NCI-H128 (cell line): ENCODE measurements around the gene RNU1-2.
A peak's percentile ranks its signal among the peaks of the same experiment; 100 is the strongest.
"Not testable (repeated sequence)": the region's sequence is repeated elsewhere in the genome, so short reads cannot be mapped to it uniquely, and the experiment has no call there.

Experiments used
- DNase-seq: peaks from one replicate; lab custom pipeline; 2025; ENCODE audit not compliant: unreplicated experiment; lab: John Stamatoyannopoulos, UW

Gene RNU1-2

DNA sequence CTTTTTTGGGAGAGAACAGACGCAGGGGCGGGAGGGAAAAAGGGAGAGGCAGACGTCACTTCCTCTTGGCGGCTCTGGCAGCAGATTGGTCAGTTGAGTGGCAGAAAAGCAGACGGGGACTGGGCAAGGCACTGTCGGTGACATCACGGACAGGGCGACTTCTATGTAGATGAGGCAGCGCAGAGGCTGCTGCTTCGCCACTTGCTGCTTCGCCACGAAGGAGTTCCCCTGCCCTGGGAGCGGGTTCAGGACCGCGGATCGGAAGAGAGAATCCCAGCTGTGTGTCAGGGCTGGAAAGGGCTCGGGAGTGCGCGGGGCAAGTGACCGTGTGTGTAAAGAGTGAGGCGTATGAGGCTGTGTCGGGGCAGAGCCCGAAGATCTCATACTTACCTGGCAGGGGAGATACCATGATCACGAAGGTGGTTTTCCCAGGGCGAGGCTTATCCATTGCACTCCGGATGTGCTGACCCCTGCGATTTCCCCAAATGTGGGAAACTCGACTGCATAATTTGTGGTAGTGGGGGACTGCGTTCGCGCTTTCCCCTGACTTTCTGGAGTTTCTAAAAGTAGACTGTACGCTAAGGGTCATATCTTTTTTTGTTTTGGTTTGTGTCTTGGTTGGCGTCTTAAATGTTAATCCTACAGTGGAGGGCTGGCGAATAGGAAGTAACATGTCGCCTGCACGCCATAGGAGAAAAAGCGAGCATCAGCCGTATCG is at the start of gene RNU1-2:
TSS of gene RNU1-2 (plus strand) at position 383 of the 718 bp plus-strand sequence.
- peak; percentile 53 for DNase-seq

DNA sequence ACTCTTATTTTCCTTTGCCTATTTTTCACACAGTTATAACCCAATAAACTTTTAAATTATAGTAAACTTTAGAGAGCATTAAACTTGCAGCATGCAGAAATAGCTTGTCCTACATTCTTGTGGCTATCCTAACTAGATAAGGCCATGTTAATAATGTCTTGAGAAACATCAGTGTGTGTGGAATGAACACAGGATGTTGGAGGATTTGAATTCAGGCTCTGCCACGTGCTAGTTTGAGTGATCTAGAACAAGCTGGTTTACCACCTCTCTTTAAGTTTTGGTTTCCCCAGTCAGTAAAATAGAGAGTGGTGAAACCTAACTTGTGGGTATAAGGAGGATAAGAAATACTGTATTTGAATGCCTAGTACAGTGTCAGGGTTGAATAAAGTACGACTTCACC is 39.6 kb upstream of the RNU1-2 start:
- not testable (repeated sequence) for DNase-seq

DNA sequence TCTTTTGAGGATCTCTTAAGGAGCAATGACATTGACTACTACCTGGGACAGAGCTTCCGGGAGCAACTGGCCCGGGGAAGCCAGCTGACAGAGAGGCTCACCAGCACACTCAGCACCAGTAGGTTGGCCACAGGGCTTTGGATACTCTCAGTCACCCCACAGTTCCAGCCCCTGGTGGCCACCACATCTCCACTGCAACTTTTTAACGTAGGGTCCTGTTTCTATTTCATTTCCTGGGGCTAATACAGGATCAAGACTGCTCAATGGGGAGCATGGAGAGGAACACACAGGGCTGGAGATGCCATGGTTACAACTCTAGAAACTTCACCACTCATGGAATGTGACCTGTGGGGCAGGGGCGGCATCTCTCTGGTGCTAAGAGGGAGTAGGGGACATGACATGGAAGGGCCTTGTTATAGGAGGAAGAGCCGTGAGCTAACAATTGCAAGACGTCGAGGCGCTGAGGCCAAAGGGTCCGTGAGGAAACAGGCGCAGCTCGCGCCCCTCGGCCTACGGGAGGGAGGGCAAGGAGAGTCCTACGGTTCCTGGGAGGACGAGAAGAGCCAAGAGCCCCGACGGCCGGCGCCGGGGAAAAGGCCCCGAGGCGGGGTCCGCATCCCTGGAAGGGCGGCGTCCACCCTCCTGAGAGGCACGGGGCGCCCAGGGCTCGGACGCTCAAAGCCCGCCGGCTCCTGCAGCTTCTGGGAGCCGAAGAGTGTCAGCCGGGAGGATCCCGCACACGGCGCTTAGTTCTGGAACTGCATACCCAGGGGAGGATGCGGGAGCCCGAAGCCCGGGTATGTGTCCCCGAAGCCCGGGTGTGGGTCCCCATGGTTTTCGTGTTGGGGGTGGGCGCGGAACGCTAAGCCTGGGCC is 36.4 kb upstream of the RNU1-2 start:
- DNase-seq = not testable (repeated sequence)

DNA sequence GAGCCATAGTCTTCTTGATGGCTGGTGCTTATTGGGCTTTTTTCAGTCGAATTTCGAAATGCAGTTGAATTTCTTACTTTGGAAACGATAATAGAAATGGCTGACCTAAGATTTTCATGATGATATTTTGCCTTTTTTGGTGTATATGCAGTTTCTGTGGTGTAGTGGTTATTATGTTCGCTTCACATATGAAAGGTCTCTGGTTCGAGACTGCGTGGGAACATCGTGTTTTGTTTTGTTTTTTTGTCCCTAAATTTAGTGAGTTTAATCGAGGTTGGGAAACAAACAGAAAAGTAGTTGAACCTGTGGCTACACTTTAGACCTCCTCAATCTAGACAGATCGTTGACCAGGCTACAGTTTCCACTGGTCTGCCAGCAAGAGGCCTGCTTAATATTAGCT is 35.7 kb upstream of the RNU1-2 start:
- DNase-seq = not testable (repeated sequence)

DNA sequence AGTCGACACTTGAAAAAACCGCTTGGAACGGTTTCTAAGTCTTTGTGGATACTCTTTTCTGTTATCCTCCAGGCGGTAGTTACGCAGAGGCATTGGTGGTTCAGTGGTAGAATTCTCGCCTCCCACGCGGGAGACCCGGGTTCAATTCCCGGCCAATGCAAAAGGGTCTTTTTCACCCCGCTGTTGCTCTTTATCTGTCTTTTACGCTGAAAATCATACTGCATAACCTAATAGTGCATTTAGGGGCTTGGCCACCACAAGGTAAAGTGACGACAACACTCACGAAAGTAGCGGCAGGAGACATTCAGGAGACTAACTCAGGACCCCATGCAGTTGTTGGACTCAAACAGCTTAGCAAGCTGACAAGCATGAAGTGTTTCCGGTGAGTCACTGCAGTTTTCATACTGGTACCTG is 33.9 kb upstream of the RNU1-2 start:
- not testable (repeated sequence) for DNase-seq

DNA sequence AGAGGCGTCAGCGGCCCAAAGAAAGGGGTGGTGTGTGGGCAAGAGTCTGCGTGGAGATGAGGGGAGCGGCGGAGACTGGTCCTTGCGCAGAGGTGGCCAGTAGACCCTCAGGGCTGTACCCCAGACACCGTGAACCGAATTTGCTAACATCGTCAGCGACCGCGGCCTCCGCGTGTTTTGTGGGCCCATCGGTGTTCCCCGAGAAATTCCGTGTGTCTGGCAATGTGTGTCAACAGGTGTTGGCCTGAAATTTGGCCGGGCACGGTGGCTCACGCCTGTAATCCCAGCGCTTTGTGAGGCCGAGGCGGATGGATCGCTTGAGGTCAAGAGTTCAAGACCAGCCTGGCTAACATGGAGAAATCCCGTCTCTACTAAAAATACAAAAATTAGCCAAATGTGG is 33.4 kb upstream of the RNU1-2 start:
- DNase-seq = not testable (repeated sequence)

DNA sequence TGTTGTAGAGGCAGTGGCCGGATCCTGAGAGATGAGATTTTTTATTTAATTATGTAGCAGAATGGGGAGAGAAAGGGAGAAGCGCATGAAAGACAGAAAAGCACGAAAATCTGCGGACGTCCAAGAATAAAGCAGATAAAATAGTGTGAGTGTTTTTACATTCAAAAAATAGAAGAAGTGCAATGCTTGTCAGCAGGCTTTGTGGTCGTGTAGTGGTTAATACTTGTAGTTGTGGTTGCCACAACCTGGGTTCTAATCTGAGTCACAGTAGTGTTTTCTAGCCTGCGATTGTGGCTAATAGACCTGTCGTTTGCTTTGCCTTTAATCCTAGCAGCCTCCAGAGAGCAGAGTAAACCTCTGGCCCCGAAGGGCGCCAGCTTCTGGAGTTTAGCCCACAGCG is 32.8 kb upstream of the RNU1-2 start:
- not testable (repeated sequence) for DNase-seq

DNA sequence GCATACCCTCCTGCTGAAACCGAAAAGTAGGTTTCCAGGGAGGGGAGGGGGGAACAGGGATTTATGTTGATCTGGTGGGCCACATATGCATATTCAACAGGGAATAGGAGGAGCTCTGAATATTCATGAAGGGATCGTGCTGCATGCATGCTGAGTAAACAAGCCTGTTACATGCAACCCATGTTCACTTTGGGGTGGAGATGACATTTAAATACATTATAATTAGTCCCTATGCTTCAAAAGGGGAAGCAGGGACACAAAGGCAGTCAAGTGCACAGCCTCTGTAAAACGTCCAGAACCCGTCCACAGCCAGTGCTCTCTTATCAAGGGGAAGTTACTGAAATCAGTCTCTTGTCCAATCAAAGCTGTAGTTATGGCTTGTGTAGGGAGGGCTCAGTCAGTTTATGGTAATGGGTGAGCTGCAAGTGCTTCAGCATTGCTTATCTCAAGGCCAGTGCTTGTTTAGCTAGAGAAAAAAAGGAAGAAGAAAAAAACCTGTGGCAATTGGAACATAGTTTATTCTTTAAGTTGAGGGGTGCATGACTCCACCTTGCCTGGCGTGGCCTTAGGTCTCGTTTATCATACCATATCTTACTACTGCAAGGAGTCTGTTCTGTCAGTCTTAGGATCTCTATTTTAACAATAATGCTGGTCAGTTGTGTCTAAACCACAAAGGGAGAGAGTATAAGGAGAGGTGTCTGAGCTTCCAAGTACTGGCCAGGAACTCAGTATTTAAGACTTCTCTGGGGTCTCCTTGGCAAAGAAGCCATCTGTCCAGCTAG is 28.7 kb upstream of the RNU1-2 start:
- not testable (repeated sequence) for DNase-seq

DNA sequence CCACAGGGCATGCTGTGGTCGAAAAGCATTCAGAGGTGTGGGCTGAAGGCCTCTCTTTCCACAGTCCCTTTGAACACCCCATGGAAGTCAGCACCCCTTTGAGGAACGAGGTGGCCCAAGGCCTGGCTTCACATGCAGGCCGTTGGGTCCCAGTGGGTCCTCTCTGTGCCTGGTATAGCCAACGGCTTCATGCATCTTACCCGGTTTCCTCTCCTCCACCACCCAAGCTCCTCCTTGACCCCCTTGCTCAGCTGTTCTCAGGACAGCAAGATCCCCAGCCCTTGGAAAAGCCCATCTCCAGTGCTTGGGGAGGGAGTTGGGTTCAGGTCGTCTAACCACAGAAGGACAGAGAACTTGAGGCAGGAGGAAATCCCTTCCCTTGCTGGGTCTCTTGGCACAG is 27.0 kb upstream of the RNU1-2 start:
- not testable (repeated sequence) for DNase-seq

DNA sequence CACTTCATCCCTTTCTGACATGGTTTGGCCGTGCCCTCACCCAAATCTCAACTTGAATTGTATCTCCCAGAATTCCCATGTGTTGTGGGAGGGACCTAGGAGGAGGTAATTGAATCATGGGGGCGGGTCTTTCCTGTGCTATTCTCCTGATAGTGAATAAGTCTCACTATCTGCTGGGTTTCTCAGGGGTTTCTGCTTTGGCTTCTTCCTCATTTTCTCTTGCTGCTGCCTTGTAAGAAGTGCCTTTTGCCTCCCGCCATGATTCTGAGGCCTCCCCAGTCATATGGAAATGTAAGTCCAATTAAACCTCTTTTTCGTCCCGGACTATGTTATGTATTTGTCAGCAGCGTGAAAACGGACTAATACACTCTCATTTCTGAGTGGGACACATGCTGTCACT is 25.8 kb upstream of the RNU1-2 start:
- DNase-seq = not testable (repeated sequence)

DNA sequence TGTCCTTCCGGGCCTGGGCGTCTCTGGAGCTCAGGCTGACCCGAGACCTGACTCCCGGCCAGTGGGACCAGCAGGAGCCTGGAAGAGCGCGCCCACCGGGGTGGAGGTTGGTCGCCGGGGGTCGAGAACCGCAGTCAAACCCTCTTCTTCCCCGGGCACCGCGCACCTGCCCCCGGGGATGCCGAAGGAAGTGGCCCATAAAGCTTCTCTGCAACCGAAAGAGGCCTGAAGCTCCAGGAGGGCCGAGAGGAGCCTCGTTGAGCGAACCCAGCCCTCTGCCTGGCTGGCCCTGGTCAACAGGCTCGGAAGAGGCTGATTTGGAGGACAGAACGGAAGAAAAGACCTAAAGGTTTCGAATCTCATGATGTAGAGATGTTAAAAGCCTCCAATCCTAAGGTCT is 24.6 kb upstream of the RNU1-2 start:
- DNase-seq = not testable (repeated sequence)

DNA sequence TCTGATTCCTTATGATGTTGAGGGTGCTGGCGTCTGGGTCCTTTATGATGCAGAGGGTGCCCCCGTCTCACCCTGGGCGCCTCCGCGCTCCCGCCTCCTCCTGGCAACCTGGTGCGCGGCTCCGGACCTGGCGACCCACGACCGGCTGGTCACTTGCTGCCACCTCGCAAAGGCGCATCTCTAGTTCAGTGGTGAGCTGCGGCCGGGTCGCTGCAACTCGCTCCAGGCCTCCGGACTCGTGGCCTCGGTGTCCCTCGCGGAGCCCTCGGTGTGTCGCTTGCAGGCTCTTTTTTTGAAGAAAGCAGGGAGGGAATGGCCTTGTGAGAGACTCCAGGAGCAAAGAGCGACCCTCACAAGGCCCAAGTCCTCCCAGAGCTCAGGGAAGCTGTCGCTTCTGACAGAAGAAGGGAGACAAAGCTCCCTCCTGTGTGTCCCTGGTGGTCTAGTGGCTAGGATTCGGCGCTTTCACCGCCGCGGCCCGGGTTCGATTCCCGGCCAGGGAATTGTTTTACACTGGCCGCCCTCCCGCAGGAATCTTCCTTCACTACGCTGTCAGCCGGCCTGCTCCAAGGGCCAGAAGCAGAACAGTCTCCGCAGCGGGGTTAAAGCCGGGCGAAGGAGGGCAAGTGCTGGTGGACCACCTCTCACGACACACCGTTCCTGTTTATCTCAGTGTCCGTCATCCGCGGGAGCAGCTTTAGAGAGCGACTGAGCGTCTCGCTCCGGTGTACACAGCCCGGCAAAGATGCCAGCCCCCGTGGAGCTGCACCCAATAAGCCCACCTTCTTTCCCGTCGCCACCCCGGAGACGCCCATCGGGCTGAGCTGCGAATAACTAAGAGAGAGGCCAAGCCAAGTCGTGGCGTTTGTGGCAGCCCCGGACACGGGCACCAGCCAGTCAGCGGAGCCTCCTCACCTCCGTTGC is 23.4 kb upstream of the RNU1-2 start:
- not testable (repeated sequence) for DNase-seq

DNA sequence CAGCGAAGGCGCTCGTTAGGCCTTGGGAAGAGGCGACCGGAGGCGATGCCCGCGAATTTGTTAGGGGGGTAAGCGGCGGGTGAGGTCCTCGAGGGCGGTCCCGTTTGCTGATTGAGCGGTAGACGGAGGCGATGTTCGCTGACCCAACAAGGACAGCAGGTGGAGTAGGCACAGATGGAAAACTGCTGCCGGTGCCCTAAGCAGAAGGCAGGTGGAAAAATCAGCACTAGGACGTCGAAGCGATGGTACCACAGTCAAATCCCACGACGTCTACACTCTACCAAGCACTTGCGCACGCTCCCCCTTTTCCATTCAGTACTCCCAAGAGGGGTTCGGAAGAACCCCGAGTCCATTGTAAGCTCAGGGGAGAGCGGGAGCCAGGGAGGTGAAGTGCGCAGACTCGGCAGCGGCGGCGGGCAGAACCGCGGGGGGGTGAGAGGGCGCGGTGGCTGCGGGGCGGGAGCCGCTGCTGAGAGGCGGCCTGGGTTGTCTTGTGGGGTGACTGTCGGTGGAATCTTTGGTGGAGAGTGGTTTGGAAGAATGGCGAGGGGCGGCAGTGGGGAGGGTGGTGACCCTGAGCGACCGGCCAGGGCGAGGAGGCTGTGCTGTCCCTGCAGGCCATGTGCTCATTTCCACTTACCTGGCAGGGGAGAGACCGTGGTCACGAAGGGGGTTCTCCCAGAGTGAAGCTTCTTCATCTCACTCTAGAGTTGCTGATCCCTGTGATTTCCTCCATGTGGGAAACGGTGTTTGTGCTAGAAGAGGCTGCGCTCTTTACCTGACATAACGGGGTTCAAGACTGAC is 22.5 kb upstream of the RNU1-2 start:
- DNase-seq = not testable (repeated sequence)

DNA sequence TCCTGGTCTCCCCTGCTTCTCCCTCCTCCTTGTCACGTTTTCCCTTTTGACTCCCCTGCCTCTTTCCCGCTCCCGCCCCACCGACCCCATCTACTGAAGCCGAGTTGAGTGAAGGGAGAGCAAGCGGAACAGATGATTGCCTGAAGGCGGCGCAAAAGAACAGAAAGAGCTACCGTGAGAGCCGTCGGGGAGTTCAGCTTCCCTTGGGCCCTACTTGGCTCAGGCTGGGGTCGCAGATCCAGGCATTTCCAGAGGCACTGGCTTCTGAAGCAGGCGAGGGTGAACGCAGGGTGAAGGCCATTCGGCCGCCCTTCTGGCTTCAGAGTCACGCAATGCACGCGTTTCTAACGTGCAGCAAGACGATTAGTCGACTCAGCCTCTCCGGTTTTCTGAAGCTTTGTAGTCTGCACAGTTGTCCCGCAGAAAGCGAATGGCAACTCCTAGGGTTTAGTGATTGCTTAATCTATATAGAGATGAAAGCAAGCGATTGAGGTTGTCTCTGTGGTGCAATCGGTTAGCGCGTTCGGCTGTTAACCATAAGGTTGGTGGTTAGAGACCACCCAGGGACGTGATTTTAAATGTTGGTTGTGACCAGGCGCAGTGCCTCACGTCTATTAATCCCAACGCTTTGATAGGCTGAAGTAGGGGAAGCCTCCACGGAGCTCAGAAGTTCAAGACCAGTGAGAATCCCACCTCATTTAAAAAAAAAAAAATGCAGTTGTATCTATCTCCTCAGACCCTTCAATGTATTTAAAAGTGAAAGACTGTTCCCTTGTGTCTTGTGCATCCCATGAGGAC is 20.6 kb upstream of the RNU1-2 start:
- not testable (repeated sequence) for DNase-seq

DNA sequence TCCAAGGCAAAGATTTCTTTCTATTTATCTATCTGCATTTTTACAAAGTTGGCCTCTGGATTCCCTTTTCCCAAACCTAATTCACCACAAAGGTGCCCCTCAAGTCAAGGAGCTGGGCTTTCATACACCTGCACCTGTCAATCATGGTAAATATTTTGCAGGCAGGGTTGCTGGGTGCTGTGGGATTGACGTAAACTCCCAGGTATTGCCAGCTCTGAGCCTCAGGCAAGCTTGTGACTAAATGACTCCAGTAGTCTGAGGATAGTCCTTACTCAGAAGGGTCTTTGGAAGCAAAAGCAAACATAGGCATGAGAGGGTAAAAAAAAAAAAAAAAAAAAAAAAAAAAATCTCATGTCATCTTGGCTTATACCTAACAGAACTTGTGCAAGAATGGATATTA is 14.0 kb upstream of the RNU1-2 start:
- not testable (repeated sequence) for DNase-seq

DNA sequence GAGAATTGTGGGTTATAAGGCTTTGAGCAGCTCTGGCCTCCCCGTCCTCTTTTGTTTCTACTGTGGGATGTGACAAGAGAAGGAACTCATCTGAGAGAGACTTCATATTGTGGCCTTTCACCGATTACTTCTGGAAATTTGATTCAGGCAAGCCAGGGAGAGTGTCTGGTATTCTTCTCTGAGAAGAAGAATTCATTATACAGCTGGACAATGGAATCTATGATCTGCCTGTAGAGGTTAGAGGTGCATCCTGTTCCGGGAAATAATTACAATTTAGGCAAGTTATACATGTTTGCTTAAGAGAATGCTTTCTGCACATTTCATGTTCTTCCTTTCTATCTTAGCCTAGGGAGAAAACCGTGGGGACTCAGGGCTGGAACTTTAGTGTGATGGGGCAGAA is 12.8 kb upstream of the RNU1-2 start:
- no peak for DNase-seq

DNA sequence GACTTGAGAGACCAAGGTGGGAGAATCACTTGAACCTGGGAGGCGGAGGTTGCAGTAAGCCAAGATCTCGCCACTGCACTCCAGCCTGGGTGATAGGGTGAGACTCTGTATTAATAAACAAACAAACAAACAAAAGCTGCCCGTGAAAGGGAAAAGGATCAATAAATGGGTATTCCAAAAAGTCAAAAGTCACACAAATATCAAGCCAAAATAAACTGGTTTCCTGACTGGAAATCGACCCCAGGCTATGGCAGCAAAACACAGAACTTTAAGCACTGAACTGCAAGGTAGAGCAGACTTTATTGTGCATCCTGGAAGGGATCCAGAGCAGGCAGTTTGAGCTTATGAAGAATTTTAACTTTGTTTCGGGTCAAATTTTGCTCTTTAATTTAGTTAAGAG is 11.3 kb upstream of the RNU1-2 start:
- not testable (repeated sequence) for DNase-seq

DNA sequence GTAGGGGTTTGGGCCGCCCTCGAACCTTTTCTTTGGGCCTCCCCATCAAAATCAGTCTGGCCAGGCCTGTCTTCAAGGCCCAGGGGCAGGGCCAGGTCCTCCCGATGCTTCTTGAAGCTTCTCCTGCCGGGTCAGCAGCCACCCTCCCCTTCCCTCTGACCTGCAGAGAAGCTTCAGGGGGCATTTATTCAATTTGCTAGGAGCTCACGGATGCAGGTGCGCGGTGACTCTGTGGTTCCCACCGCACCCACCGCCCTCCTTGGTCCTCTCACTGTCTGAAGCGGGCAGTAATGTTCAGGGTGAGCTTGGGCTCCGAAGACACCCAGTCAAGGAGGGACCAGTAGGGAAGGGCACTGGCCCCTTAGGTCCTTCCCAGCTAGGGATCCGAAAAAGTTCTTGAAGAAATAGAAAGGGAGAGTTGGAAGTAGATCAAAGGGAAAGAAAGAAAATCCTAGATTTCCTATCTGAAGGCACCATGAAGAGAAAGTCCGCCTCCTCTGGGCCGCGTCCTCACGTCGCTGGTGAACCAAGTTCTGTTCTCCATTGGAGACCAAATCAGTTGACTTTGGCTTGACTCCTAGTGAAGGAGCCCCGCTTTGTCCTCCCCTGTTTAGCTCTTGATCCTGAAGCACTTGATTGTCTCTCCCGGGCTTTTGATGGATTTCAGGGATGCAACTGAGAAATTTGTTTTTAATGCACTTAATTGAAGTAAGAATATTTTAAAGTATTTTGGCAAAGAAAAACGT is 8.7 kb upstream of the RNU1-2 start:
- no peak for DNase-seq
